NT2/D1 (cell line): ENCODE measurements around the gene TBX1.

Source experiments
- SUZ12 ChIP-seq: IDR thresholded peaks from 2 replicates; pipeline ENCODE4 v1.6.1; 2011; ENCODE audit not compliant: insufficient read length, insufficient read depth; ENCODE audit errors: extremely low read depth
- YY1 ChIP-seq: IDR thresholded peaks from 2 replicates; pipeline ENCODE4 v1.6.1; 2011; ENCODE audit not compliant: insufficient read length, insufficient read depth

DNA sequence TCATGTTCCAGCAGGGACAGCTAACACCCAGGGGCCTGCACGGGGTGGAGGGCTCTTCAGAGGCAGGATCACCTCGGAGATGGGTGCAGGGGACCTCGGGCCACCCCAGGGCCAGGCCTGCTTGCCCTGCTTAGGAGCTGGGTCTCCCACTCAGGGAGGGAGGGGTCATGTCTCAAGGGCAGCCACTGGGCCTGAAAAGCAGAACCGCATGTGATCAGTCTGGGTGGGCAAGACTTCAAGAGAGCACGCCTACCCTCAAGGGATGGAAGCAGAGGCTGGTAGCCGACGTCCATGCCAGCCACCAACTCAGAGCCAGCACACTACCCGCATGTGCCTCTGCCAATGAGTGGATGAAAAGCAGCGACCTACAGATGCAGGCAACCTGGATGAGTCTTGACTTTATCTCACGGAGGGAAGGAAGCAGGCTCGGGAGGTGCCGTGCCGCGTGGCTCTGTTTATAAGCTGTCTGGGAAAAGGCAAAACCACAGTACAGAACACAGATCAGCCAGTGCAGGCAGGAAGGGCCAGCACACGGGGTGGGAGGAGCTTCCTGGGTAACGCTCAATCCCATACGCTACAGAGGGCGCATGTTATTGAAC lies 16.0 kb downstream of the TBX1 start:
- no peak for TF ChIP-seq YY1
- TF ChIP-seq SUZ12, result no peak
